GM19023 (cell line): ENCODE measurements around the gene TTLL1.
"Not testable (repeated sequence)": the region's sequence is repeated elsewhere in the genome, so short reads cannot be mapped to it uniquely, and the experiment has no call there.

Experiments used
- ATAC-seq: cut with Tn5 transposase; IDR thresholded peaks from one replicate; pipeline ENCODE4 v1.9.1; 2021; ENCODE audit warnings: mild to moderate bottlenecking, moderate library complexity; ENCODE audit not compliant: unreplicated experiment

The TTLL1 gene

DNA sequence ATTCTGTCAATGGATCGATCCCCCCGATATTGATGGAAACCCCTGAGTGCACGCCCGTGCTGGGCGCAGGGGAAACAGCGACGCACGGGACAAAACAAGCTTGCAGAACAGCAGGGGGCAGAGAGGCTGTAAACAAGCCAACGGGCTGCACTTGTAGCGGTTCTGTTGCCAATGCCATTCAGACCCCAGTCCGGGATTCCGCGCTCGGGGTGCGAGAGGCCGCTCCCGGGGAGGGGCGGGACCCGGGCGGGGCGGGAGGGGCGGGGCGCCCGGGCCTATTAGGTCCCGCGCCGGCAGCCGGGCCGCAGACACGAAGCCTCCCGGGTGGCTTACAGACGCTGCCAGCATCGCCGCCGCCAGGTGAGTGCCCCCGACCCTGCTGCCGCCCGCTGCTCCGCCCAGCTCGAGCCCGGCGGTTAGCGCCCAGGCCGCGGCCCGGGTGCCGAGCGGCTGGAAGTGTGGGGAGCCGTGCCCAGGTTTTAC is 21.3 kb upstream of the TTLL1 start, which contains the start of gene BIK:
TSS of gene BIK (plus strand) at position 307 of the 483 bp plus-strand sequence. CDS start 13,273 bp downstream, outside the sequence.
- no peak for ATAC-seq

DNA sequence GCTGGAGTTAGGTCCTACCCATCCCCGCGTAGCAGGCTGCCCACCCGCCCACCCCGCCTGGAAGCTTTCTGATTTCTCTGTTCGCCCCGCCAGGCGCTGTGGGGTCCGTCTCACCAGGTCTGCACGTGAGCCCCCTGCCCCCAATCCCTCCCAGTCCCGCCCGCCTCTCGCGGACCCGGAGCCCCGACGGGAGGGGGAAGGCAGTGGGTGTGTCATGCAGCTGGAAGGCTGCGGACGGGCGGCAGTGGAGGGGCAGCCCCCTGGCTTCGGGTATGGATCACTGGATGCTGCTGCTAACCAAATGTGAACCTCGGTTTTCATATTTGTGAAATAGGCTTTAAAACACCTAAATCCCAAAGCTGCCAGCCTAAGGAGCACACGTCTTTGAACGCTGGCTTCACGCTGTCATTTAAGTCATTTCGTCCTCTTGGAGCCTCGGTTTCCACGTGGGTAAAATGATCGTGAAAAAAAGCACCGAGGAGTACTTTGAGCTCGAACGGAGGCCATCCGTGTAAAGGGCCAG is 20.8 kb upstream of the TTLL1 start:
- ATAC-seq: no peak

DNA sequence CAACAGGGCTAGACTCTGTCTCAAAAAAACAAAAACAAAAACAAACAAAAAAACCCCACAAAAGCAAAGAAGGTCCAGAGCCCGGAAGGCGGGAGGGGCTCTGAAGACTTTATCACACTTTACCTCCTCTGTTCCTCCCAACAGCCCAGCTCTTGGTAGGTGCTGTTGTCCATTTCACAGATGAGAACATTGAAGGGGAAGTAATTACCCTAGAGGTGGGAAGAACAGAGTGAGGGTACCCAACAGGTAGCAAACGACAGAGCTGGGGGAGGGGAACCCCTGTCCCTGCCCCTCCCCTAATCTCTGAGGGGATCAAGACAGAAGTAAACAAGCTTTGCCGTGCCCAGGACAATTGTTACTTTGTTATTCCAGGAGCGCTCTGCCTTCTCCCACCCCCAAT is 20.3 kb upstream of the TTLL1 start:
- no peak for ATAC-seq

DNA sequence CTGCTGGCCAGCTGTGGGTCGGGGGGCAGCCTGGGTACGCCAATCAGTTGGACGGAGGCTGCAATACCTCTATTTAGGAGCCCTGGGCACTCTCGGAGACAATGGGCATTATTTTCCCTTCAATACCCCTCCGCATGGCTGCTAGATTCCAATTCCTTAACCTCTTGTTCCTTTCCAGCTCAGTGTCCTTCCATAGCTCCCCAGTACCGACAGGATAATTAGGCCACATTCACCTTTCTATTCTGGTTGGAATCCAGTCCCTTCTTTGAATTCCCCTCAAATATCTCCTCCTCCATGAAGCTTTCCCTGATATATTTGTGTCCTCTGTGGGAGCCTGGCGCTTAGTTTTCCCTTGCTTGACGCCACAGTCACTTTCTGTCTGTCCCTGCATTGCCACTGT is 17.1 kb upstream of the TTLL1 start:
- ATAC-seq: no peak

DNA sequence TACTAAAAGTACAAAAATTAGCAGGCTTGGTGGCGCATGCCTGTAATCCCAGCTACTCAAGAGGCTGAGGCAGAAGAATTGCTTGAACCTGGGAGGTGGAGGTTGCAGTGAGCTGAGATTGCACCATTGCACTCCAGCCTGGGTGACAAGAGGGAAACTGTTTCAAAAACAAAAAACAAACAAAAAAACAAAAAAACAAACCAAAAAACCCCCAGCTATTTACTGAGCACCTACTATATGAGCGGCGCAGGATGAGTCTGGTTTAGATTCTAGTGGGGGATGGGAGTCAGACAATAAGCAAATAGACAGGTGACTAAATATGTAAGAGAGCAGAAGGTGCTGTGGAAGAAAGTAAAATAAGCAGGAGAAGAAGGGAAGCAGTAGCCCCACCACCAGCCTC is 15.8 kb upstream of the TTLL1 start:
- ATAC-seq: not testable (repeated sequence)

DNA sequence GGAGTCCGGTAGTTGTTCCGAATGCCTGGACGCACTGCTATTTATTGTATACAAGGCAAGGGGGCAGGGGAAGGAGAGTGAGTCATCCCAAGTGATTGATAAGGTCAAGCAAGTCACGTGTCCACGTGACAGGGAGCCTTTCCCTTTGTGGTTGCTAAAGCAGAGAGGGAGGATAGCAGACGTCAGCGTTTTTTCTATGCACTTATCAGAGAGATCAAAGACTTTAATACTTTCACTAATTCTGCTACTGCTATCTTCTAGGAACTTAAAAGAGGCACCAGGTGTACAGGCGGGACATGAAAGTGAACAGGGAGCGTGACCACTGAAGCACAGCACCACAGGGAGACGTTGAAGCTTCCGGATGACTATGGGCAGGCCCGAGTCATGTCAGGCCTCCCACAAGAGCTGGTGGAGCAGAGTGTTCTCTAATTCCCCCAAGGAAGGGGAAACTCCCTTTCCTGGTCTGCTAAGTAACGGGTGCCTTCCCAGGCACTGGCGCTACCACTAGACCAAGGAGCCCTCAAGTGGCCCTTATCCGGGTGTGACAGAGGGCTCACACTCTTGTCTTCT is 14.9 kb upstream of the TTLL1 start:
- ATAC-seq: not testable (repeated sequence)

DNA sequence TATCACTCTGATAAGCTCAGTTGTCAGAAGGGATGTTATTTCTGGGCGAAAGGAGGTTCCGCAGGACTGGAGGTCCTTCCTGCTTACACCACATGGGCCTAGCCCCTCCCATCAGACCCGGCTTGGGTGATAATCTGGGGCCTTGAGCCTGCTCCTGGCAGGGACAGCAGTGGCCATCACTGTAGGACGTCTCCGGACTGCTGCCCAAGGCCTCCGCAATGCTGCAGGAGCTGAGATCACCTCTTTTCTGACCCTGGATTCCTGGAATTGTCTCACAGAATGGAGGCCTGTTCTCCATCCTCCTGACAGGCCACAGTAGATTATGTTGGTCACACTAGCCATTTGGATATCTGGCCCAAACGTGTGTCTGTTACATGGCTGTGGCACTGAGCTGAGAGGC is 12.1 kb upstream of the TTLL1 start:
- no peak for ATAC-seq

DNA sequence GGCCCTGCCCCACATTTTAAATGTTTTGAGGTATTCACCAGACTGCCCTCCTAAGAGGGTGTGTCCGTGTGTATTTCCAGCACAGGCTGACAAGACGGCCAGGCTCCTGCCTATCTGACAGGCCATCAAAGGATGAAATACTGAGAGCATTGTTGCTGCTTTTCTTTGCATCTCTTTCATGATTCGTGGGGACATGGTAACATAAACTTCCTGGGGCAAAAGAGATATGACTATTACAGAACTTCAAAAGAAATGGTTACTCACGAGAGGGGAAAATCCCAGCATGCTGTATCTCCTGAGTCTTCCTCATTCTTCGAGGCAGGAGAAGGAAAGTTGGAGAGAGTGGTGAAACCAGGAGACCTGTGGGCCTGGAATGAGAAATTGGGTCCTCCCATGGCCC is 11.0 kb upstream of the TTLL1 start:
- no peak for ATAC-seq

DNA sequence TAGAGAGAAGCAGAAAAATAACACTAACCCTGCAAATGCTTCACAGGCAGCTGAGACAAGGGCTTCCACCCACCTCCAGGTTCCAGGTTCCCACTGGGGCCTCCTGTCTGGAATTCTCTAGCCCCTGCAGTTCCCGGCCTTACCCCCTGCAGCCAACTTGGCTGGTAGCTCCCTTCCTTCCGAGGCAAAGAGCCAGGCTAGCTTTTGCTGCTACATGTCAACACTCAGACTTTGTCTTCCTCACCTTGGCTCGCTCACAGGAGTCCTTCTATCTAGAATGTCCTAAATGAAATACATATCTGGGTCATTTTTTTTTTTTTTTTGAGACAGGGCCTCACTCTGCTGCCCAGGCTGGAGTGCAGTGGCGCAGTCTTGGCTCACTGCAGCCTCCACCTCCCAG is 9.9 kb upstream of the TTLL1 start:
- no peak for ATAC-seq

DNA sequence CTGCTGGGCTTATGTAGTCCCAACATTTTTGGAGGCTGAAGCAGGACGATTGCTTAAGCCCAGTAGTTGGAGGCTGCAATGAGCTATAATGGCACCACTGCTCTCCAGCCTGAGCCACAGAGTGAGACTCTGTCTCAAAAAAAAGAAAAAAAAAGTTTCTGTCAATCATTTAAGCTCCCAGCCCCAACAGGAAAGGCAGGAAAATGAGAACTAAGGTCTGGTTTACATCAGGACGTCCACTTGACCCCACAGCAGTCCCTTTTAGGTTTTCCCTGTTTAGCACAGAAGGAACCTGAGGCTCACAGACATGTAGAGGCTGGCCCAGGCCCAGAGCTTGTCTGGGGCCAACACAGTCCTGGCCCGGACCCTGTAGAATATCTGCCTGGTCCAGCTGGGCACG is 9.2 kb upstream of the TTLL1 start:
- no peak for ATAC-seq

DNA sequence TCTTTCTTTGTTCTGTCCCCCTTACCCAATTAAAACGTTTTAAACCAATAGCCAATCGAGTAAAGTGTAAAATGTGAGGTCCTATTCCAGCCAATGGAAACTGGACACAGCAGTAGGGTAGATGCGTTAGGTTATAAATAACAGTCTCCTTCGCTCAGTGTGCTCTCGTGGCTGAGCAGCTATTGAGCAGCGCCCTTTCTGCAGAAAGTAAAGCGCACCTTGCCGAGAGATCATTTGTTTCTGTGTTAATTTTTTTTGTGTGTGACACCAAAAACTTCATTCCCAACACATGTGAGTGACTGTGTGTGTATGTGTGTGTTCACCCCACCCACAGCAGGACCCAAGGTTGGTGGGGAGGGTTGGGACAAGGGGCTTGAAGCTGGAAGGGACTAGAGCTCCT is 7.2 kb upstream of the TTLL1 start:
- no peak for ATAC-seq

DNA sequence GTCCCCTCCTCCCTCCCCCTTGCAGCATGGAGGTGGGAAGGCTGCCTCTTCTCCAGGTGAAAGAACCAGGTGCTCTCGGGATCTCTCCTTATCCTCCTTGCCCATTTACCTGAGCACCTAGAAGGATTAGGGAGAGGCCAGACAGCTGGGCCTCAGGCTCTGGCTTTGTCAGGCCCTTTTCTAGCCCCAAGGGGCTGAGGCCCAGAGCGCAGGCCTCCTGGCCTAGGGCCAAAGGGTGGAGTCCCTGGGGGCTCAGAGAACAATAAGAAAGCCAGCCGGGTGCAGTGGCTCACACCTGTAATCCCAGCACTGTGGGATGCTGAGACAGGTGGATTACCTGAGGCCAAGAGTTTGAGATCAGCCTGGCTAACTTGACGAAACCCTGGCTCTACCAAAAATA is 5.4 kb upstream of the TTLL1 start:
- no peak for ATAC-seq

DNA sequence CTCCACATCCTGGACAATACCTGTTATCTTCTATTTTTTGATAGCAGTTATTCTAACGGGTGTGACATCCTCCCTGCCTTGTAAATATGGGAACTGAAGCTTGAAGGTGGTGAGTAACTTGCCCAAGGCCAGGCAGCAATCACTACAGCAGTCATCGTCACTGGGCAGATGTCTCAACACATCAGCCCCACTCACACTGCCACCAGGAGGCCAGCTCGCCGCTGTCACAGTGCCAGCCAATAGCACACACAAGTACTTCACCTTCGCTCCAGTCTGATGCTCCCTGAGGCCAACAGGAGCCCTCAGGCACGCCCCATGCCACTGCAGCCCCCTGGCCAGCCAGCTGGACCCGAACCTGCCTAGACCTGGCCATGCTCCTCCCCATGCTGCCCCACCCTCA is 4.9 kb upstream of the TTLL1 start:
- ATAC-seq: no peak

DNA sequence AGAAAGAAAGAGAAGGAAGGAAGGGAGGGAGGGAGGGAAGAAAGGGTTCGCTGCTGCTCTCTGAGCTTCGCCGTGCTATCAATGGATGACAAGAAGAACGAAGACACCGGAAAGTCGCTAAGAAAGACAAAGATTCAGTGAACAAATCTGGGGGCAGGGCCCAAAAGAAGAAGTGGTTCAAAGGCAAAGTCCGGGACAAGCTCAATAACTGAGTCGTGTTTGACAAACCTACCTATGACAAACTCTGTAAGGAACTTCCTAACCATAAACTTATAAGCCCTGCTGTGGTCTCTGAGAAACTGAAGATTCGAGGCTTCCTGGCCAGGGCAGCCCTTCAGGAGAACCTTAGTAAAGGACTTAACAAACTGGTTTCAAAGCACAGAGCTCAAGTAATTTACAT is 2.9 kb upstream of the TTLL1 start:
- ATAC-seq: no peak

DNA sequence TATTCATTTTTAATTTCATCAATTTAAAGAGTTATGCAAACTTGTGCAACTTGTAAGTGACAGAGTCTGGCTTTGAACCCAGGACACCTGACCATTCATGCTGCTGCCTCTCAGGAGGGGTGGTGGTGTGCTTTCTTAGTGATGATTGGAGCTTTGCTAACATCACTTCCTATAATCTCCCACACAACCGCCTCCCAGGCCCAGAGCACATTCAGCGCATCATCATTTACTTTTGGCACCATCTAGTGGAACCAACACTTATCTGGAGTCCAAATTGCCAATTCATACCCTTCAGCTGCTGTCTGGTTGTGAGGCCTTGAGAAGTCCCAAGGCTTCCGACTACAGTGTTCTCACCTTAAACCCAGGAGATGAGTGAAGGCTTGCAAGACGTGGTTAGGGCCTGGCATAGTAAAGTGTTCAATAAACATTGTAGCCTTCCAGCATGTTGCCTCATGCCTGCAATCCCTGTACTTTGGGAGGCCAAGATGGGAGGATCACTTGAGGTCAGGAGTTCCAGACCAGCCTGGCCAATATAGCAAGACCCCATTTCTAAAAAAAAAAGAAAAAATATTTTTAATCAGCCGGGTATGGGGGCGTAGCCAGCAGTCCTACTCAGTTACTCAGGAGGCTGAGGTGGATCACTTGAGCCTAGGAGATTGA is 1.1 kb upstream of the TTLL1 start:
- no peak for ATAC-seq

DNA sequence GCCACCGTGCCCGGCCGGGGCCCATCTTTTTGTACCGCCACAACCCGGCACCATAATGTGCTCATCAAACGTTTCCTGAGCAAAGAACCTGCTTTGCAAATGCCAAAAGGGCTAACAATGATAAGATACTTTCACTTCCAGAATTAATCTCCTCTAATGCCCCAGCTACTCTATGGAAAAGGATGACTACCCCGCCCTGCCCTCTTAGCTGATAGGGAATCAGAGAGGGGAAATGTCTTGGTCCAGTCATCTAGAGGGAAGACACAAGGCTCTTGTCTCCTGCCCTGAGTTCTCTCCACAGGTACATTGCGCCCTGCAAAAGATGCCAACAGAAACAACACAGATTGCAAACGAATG is 586 bp downstream of the TTLL1 start:
- ATAC-seq: no peak

DNA sequence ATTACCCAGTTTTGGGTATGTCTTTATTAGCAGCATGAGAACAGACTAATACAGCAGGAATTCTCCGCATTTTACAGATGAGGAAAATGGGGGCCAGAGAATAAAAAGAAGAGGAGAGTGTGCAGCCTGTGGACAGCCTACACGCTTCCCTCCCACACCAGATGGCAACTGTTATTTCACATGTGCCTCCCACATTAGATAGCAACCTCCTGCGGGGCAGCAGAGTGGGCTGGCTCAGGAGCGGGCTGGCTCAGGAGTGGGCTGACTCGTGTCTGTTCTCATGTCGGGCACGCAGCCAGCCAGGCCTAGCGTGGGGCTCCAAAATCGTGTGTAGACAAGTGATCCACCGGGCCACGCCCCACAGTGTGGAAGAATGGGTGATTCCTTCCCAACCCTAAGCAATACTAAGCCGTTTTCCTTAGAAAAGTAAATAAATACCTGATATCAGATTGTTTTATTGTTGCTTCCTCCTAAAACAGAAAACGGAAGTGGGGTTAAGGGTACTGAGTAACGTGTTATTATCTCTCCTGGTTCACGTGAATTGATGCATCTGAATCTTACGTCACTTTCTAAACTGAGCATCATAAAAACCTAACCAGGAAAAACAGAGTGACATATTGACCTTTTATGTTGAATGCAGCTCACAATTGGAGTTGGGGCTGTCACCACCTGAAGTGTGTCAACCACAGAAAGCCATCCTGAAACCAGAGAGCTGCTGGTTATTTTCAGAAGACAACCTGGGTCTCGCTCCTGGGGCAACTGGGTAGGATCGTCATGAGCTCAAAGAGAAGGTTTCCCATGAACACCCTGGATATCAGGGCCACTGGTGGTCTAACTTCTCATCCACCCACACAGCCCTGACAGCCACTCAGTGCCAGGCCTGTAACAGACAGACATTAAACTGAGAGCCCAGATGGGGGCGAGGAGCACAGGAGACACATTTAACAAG is 3.3 kb downstream of the TTLL1 start:
- no peak for ATAC-seq

DNA sequence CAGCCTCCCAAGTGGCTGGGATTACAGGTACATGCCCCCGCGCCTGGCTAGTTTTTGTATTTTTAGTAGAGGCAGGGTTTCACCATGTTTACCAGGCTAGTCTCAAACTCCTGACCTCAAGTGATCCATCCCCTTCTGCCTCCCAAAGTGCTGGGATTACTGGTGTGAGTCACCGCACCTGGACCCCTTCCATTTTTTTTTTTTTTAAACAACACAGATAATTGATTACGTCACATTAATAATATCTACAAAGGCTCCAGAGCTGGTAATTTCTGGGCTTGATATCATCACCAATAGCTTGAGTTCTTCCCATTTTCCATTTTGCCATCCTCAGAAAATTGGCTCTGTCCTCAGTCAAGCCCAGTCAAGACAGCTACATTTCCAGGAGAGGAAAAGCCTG is 7.2 kb downstream of the TTLL1 start:
- no peak for ATAC-seq

DNA sequence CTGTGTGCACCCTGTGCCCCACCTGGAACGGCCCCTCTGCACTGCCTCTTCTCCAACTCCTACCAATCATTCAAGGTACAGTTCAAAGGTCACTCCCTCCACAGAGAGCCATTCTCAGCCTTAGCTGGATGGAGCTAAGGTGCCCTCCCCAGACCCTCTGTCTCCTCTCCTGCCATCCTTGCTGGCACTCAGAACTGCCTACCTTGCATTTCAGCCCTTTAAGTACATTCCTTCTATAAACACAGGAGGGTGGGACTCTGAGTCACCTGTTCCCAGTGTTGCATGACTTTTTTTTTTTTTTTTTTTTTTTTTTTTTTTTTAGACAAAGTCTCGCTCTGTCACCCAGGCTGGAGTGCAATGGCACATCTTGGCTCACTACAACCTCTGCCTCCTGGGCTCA is 8.6 kb downstream of the TTLL1 start:
- ATAC-seq: no peak

DNA sequence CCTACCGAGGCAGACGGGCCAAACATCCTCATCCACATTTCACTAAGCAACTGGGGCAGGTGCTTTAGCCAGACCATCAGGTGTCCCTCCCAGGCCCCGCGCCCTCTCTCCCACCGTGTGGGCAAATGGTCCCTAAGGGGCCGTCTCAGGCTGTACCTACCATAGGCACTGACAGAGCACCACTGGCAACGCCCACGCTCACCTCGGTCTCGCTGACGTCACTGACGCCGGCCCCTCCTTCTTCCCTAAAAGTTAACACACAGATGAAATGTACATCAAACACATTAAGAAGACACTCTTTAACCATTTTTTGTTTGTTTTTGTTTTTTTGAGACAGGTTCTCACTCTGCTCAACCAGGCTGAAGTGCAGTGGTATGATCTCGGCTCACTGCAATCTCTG is 9.4 kb downstream of the TTLL1 start:
- ATAC-seq: no peak

DNA sequence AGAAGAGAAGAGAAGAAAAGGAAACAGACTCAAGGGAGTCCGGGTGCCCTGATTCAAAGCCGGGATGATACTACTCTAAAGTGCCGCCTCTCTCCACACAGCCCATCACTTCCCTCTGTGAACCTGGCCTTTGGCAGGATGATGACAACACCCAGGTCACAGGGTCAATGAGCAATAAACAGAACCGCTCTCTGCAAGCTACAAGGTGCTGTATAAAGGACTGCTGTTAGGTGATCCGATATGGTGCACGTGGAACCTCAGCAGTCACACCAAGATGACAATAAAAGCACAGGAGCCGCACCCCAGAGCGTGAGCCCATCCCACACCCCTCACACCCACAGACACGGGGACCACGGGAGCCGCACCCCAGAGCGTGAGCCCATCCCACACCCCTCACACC is 10.7 kb downstream of the TTLL1 start:
- no peak for ATAC-seq
